ENCODE measurements around the gene ATP2A1.

ATP2A1 gene

GRCh38 chr16:28878083-28878926 is at the start of gene ATP2A1:
TSS of gene ATP2A1 (plus strand) at chr16:28878488. CDS start at chr16:28878672, 184 bp downstream.
- no peak for FAIRE-seq

- FAIRE-seq: no peak
Measured at GRCh38 chr16:28829747-28830146, 48.5 kb upstream of the ATP2A1 start.

GRCh38 chr16:28830531-28830930 is 47.8 kb upstream of the ATP2A1 start:
- FAIRE-seq: no peak

GRCh38 chr16:28834349-28834748 is 43.9 kb upstream of the ATP2A1 start:
- no peak for FAIRE-seq

GRCh38 chr16:28834873-28835863 is 43.1 kb upstream of the ATP2A1 start:
- no peak for FAIRE-seq

- FAIRE-seq: no peak
Measured at GRCh38 chr16:28835864-28836760, 42.2 kb upstream of the ATP2A1 start.

GRCh38 chr16:28836761-28837064 is 41.6 kb upstream of the ATP2A1 start:
- no peak for FAIRE-seq

- FAIRE-seq: no peak
Measured at GRCh38 chr16:28837672-28838557, 40.4 kb upstream of the ATP2A1 start.

- no peak for FAIRE-seq
Measured at GRCh38 chr16:28838558-28838918, 39.8 kb upstream of the ATP2A1 start.

- no peak for FAIRE-seq
Measured at GRCh38 chr16:28839004-28839639, 39.2 kb upstream of the ATP2A1 start.

- no peak for FAIRE-seq
Measured at GRCh38 chr16:28839899-28840298, 38.4 kb upstream of the ATP2A1 start.

GRCh38 chr16:28842696-28843095 is 35.6 kb upstream of the ATP2A1 start:
- FAIRE-seq: no peak

- FAIRE-seq: no peak
Measured at GRCh38 chr16:28843766-28844165, 34.5 kb upstream of the ATP2A1 start.

- FAIRE-seq: no peak
Measured at GRCh38 chr16:28844226-28844885, 33.9 kb upstream of the ATP2A1 start.

- no peak for FAIRE-seq
Measured at GRCh38 chr16:28845293-28845692, 33.0 kb upstream of the ATP2A1 start.

GRCh38 chr16:28845761-28846079 is 32.6 kb upstream of the ATP2A1 start:
- FAIRE-seq: no peak

GRCh38 chr16:28846080-28846932 is 32.0 kb upstream of the ATP2A1 start, which contains the start of gene TUFM:
TSS of gene TUFM (minus strand) at chr16:28846348. CDS start at chr16:28846269, 79 bp downstream.
- peak; percentile 98 for FAIRE-seq

- FAIRE-seq: no peak
Measured at GRCh38 chr16:28846933-28847273, 31.4 kb upstream of the ATP2A1 start.

- no peak for FAIRE-seq
Measured at GRCh38 chr16:28858421-28858820, 19.9 kb upstream of the ATP2A1 start.

GRCh38 chr16:28859326-28859725 is 19.0 kb upstream of the ATP2A1 start:
- no peak for FAIRE-seq
